AG10803 (cell line): ENCODE data around the gene PRKD2.

Experiments used
- DNase-seq: peaks from one replicate; pipeline ENCODE4 v3.0.0; 2010; ENCODE audit warnings: low read depth
- H3K4me3 ChIP-seq: 2 replicates; pipeline ENCODE4 v1.5.1; 2011; ENCODE audit warnings: mild to moderate bottlenecking, low read length, control low read depth
- CTCF ChIP-seq: conservative IDR thresholded peaks from 2 replicates; pipeline ENCODE4 v1.5.1; 2011; ENCODE audit warnings: mild to moderate bottlenecking, low read length, control low read depth, inconsistent platforms

The PRKD2 gene

GRCh38 chr19:46691948-46692347 is 25.0 kb downstream of the PRKD2 start:
- no peak for TF ChIP-seq CTCF
- no peak for DNase-seq
- H3K4me3 ChIP-seq: no peak overlapping the region

- no peak overlapping the region for H3K4me3 ChIP-seq
- no peak for DNase-seq
- TF ChIP-seq CTCF: no peak
These were observed 25.8 kb downstream of the PRKD2 start for GRCh38 chr19:46691104-46691503.

GRCh38 chr19:46689358-46689757 is 27.6 kb downstream of the PRKD2 start:
- no peak for TF ChIP-seq CTCF
- DNase-seq: no peak
- no peak overlapping the region for H3K4me3 ChIP-seq

GRCh38 chr19:46687438-46688145 is 29.3 kb downstream of the PRKD2 start:
- no peak overlapping the region for H3K4me3 ChIP-seq
- TF ChIP-seq CTCF: no peak
- DNase-seq: no peak

GRCh38 chr19:46685189-46685588 is 31.7 kb downstream of the PRKD2 start:
- DNase-seq: no peak
- TF ChIP-seq CTCF: no peak
- H3K4me3 ChIP-seq: no peak overlapping the region

- no peak for TF ChIP-seq CTCF
- no peak overlapping the region for H3K4me3 ChIP-seq
- no peak for DNase-seq
These were observed 38.7 kb downstream of the PRKD2 start for GRCh38 chr19:46678110-46678732.

- DNase-seq: no peak
These were observed 42.3 kb downstream of the PRKD2 start for GRCh38 chr19:46674416-46675178.

More at GRCh38 chr19:46674416-46675178, 42.3 kb downstream of the PRKD2 start:
- H3K4me3 ChIP-seq: no peak overlapping the region
- no peak for TF ChIP-seq CTCF
